ENCODE measurements around the gene CDK5RAP2.

Gene CDK5RAP2

DNA sequence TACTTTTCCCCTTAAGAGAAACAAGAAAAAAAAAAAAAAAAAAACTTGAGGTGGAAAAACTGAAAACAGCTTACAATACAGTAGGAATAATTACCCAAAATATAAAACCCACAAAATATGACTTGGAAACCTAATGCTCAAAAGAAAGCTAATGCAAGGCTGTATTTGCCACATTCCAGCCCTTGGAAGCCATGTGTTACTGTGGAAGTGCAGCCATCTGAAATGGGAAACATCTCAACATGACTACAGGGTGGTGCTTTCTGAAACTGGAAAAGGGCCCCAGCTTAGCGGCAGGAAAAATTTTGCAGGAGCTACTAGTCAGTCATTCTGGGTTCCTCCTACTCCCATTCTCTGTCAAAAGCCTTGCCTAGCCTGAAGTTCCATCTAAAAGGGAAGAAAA is 20.4 kb downstream of the CDK5RAP2 start:
- TF ChIP-seq ZNF571 (tag by site-specific recombination; IDR thresholded peaks at IDR 0.05) (no peak), ZNF433 (tag by site-specific recombination; IDR thresholded peaks at IDR 0.05; ENCODE audit: low read depth) (no peak), BCL11B (tag by site-specific recombination; IDR thresholded peaks at IDR 0.05; ENCODE audit: low read depth) (no peak), SETDB1 (IDR thresholded peaks at IDR 0.05; ENCODE audit: insufficient read length, low read length) (no peak), ZNF561 (tag by site-specific recombination; IDR thresholded peaks at IDR 0.05; ENCODE audit: borderline replicate concordance) (no peak), ZNF677 (tag by site-specific recombination; IDR thresholded peaks at IDR 0.05) (no peak), ZNF274 (IDR thresholded peaks at IDR 0.05; ENCODE audit: low read length) (no peak), ZNF274 (tag by site-specific recombination; IDR thresholded peaks at IDR 0.05; ENCODE audit: borderline replicate concordance) (no peak), ZNF223 (tag by site-specific recombination; IDR thresholded peaks at IDR 0.05) (no peak), ZNF558 (tag by site-specific recombination; IDR thresholded peaks at IDR 0.05) (no peak), GLI2 (tag by site-specific recombination; IDR thresholded peaks at IDR 0.05; ENCODE audit: borderline replicate concordance, low read depth) (no peak), PRDM4 (tag by site-specific recombination; IDR thresholded peaks at IDR 0.05) (no peak), ELK4 (IDR thresholded peaks at IDR 0.05; ENCODE audit: borderline replicate concordance, low read depth, low read length) (no peak), ZNF248 (tag by site-specific recombination; IDR thresholded peaks at IDR 0.05) (no peak), ZNF843 (tag by site-specific recombination; IDR thresholded peaks at IDR 0.05) (no peak), ZNF544 (tag by site-specific recombination; IDR thresholded peaks at IDR 0.05) (no peak), ZNF624 (tag by site-specific recombination; IDR thresholded peaks at IDR 0.05) (no peak), GLI4 (tag by site-specific recombination; IDR thresholded peaks at IDR 0.05) (no peak)
- TF ChIP-seq, protein P1, sequence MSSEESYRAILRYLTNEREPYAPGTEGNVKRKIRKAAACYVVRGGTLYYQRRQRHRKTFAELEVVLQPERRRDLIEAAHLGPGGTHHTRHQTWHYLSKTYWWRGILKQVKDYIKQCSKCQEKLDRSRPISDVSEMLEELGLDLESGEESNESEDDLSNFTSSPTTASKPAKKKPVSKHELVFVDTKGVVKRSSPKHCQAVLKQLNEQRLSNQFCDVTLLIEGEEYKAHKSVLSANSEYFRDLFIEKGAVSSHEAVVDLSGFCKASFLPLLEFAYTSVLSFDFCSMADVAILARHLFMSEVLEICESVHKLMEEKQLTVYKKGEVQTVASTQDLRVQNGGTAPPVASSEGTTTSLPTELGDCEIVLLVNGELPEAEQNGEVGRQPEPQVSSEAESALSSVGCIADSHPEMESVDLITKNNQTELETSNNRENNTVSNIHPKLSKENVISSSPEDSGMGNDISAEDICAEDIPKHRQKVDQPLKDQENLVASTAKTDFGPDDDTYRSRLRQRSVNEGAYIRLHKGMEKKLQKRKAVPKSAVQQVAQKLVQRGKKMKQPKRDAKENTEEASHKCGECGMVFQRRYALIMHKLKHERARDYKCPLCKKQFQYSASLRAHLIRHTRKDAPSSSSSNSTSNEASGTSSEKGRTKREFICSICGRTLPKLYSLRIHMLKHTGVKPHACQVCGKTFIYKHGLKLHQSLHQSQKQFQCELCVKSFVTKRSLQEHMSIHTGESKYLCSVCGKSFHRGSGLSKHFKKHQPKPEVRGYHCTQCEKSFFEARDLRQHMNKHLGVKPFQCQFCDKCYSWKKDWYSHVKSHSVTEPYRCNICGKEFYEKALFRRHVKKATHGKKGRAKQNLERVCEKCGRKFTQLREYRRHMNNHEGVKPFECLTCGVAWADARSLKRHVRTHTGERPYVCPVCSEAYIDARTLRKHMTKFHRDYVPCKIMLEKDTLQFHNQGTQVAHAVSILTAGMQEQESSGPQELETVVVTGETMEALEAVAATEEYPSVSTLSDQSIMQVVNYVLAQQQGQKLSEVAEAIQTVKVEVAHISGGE (tag by site-specific recombination; conservative IDR thresholded peaks at IDR 0.05; ENCODE audit: low read depth) = no peak
- TF ChIP-seq, protein P2, sequence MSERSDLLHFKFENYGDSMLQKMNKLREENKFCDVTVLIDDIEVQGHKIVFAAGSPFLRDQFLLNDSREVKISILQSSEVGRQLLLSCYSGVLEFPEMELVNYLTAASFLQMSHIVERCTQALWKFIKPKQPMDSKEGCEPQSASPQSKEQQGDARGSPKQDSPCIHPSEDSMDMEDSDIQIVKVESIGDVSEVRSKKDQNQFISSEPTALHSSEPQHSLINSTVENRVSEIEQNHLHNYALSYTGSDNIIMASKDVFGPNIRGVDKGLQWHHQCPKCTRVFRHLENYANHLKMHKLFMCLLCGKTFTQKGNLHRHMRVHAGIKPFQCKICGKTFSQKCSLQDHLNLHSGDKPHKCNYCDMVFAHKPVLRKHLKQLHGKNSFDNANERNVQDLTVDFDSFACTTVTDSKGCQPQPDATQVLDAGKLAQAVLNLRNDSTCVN (tag by site-specific recombination; optimal IDR thresholded peaks at IDR 0.05) = no peak
- TF ChIP-seq, protein P3, sequence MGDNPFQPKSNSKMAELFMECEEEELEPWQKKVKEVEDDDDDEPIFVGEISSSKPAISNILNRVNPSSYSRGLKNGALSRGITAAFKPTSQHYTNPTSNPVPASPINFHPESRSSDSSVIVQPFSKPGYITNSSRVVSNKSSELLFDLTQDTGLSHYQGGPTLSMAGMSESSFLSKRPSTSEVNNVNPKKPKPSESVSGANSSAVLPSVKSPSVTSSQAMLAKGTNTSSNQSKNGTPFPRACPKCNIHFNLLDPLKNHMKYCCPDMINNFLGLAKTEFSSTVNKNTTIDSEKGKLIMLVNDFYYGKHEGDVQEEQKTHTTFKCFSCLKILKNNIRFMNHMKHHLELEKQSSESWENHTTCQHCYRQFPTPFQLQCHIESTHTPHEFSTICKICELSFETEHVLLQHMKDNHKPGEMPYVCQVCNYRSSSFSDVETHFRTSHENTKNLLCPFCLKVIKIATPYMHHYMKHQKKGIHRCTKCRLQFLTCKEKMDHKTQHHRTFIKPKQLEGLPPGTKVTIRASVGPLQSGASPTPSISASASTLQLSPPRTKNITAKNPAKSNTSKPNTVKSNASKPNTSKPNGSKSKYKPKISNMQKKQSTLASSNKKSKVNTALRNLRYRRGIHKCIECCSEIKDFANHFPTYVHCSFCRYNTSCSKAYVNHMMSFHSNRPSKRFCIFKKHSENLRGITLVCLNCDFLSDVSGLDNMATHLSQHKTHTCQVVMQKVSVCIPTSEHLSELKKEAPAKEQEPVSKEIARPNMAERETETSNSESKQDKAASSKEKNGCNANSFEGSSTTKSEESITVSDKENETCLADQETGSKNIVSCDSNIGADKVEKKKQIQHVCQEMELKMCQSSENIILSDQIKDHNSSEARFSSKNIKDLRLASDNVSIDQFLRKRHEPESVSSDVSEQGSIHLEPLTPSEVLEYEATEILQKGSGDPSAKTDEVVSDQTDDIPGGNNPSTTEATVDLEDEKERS (tag by site-specific recombination; IDR thresholded peaks at IDR 0.05) = no peak
- no peak overlapping the region for H3K4me3 ChIP-seq (ENCODE audit: low read depth, low read length)
- POLR2A ChIA-PET = interaction anchor here (0.6 to 0.7 kb wide), 2 partner anchors 155 to 938 kb away, joined by 5 read pairs; partner anchors contain the start of gene MEGF9
- no peak overlapping the region for H3K27ac ChIP-seq (ENCODE audit: extremely low read depth, low read depth, low read length)
- no peaks in the 10 kb centered on the region for H3K4me1 ChIP-seq (ENCODE audit: control insufficient read depth, insufficient read depth, low read length)
- CTCF ChIA-PET = interaction anchor here (1.1 kb wide), 1 partner anchor 28 kb away, joined by 4 read pairs; no protein-coding TSS in a partner anchor
- no peaks in the 10 kb centered on the region for H3K9me3 ChIP-seq (ENCODE audit: control insufficient read depth, insufficient read depth, low read depth, low read length)
- peaks cover 0 to 47% of the 10 kb centered on the region in 2 experiments; a peak in 1 of 3 replicates for H3K36me3 ChIP-seq (ENCODE audit: control insufficient read depth in 2 of 2, insufficient read depth in 1 of 2, low read length in 2 of 2)
